ENCODE data around the gene EIF4EBP2. TPM values are rescaled to one million over a fixed set of nuclear protein-coding genes. Genes with fewer than 3 reads are reported as not detected.

EIF4EBP2 gene
- total RNA-seq, 1 experiment from 2014 or later, result 112 TPM

GRCh38 chr10:70459774-70460490 is 56.0 kb downstream of the EIF4EBP2 start:
- DNase-seq (ENCODE audit: low spot score) (peak; percentile 38), ATAC-seq (peak; percentile 2; the same call in 1 of the 2 replicates)
- Mint-ChIP-seq H3K9me3 (no peaks in the 10 kb centered on the region), H3K4me3 (peak overlapping the region; percentile 76), H3K27me3 (ENCODE audit: low read depth) (peaks cover 54% of the 10 kb centered on the region), H3K27ac (0 out of 2 replicates have a peak overlapping the region, but pooled peaks have one; percentile 0), H3K36me3 (no peaks in the 10 kb centered on the region), H3K4me1 (peaks cover 62% of the 10 kb centered on the region)
- CTCF ChIA-PET, result interaction anchor here (0.5 to 9.3 kb wide), 25 partner anchors 9 to 293 kb away, joined by 3 to 187 read pairs (median 9); partner anchors contain the start of genes EIF4EBP2, NODAL and PALD1
- POLR2A ChIA-PET, result interaction anchor here (0.8 to 2.6 kb wide), 3 partner anchors 17 to 54 kb away, joined by 3 to 7 read pairs (median 4); no protein-coding TSS in a partner anchor
- TF ChIP-seq CREB1 (CRISPR knock-in tag; IDR thresholded peaks at IDR 0.05), result peak; percentile 59; the same call in 1 of the 2 replicates
- TF ChIP-seq TEAD1 (CRISPR knock-in tag; IDR thresholded peaks at IDR 0.05), result peak; percentile 43; the same call in 1 of the 2 replicates
- TF ChIP-seq CREM (CRISPR knock-in tag; IDR thresholded peaks at IDR 0.05), result no peak

GRCh38 chr10:70461397-70462348 is 57.7 kb downstream of the EIF4EBP2 start:
- H3K9me3 Mint-ChIP-seq, result no peaks in the 10 kb centered on the region
- CTCF ChIA-PET, result interaction anchor here (0.5 to 9.3 kb wide), 52 partner anchors 8 to 459 kb away, joined by 3 to 187 read pairs (median 6); partner anchors contain the start of genes NODAL and PALD1
- H3K4me3 Mint-ChIP-seq, result no peak overlapping the region
- DNase-seq (ENCODE audit: low spot score) (peak; percentile 74), ATAC-seq (peak; percentile 55)
- POLR2A ChIA-PET, result interaction anchor here (2.6 kb wide), 1 partner anchor 19 kb away, joined by 7 read pairs; no protein-coding TSS in a partner anchor
- no peak overlapping the region for H3K27ac Mint-ChIP-seq
- peaks cover 44% of the 10 kb centered on the region for H3K4me1 Mint-ChIP-seq
- H3K36me3 Mint-ChIP-seq, result no peaks in the 10 kb centered on the region
- TF ChIP-seq NR3C1 (CRISPR knock-in tag; conservative IDR thresholded peaks at IDR 0.05; ENCODE audit: low read depth) (no peak), SMAD4 (CRISPR knock-in tag; IDR thresholded peaks at IDR 0.05) (no peak), SOX15 (CRISPR knock-in tag; IDR thresholded peaks at IDR 0.05) (no peak), ZNF232 (CRISPR knock-in tag; IDR thresholded peaks at IDR 0.05) (0 out of 2 replicates have a peak, but pooled peaks have one; percentile 22), TCF7 (CRISPR knock-in tag; IDR thresholded peaks at IDR 0.05; ENCODE audit: low read depth) (no peak), MAX (CRISPR knock-in tag; IDR thresholded peaks at IDR 0.05) (peak; percentile 53; the same call in 1 of the 2 replicates), CTCF (IDR thresholded peaks at IDR 0.05) (peak; percentile 79), GRHL2 (CRISPR knock-in tag; IDR thresholded peaks at IDR 0.05; ENCODE audit: insufficient replicate concordance, severe bottlenecking) (no peak)
- H3K27me3 Mint-ChIP-seq (ENCODE audit: low read depth), result peaks cover 43% of the 10 kb centered on the region

- Mint-ChIP-seq H3K4me3 (no peak overlapping the region), H3K27ac (no peak overlapping the region), H3K4me1 (peaks cover 36% of the 10 kb centered on the region), H3K36me3 (no peaks in the 10 kb centered on the region), H3K27me3 (ENCODE audit: low read depth) (peaks cover 35% of the 10 kb centered on the region), H3K9me3 (no peaks in the 10 kb centered on the region)
- no peak for DNase-seq (ENCODE audit: low spot score)
- no peak for ATAC-seq
- POLR2A ChIA-PET, result no interaction called here
- CTCF ChIA-PET, result interaction anchor here (0.6 to 9.3 kb wide), 18 partner anchors 11 to 296 kb away, joined by 3 to 187 read pairs (median 10); partner anchors contain the start of genes NODAL and PALD1
- TF ChIP-seq ZNF532 (CRISPR knock-in tag; IDR thresholded peaks at IDR 0.05; ENCODE audit: borderline replicate concordance), result no peak
- TF ChIP-seq NR3C1 (CRISPR knock-in tag; conservative IDR thresholded peaks at IDR 0.05; ENCODE audit: low read depth), result no peak
- no peak for TF ChIP-seq ZNF232 (CRISPR knock-in tag; IDR thresholded peaks at IDR 0.05)
- no peak for TF ChIP-seq AFF4 (CRISPR knock-in tag; IDR thresholded peaks at IDR 0.05; ENCODE audit: borderline replicate concordance)
- no peak for TF ChIP-seq ZNF396 (CRISPR knock-in tag; IDR thresholded peaks at IDR 0.05; ENCODE audit: borderline replicate concordance)
Observed at GRCh38 chr10:70462349-70462984, 58.5 kb downstream of the EIF4EBP2 start.
